Parathyroid adenoma (tissue), 2 donors: ENCODE data around the gene LRP1B.

Experiments used
- H2AFZ ChIP-seq: fragments of 300-600 bp; sonication (generic); one replicate; pipeline ENCODE4 v1.7.0; 2017; ENCODE audit warnings: antibody characterized with exemption, mild to moderate bottlenecking
- H3K27ac ChIP-seq: fragments of 300-600 bp; sonication (generic); one replicate; pipeline ENCODE4 v1.7.0; 2017
- H3K27me3 ChIP-seq: fragments of 300-600 bp; sonication (generic); one replicate; pipeline ENCODE4 v1.7.0; 2017; ENCODE audit warnings: low read length; ENCODE audit not compliant: control insufficient read depth, insufficient read depth
- H3K36me3 ChIP-seq: fragments of 300-600 bp; sonication (generic); one replicate; pipeline ENCODE4 v1.7.0; 2017; ENCODE audit warnings: low read length; ENCODE audit not compliant: control insufficient read depth, insufficient read depth
- H3K4me1 ChIP-seq: fragments of 300-600 bp; sonication (generic); one replicate; pipeline ENCODE4 v1.7.0; 2017; ENCODE audit warnings: control low read depth
- H3K4me2 ChIP-seq: fragments of 300-600 bp; sonication (generic); one replicate; pipeline ENCODE4 v1.7.0; 2017; ENCODE audit warnings: low read length
- H3K4me3 ChIP-seq: fragments of 300-600 bp; sonication (generic); one replicate; pipeline ENCODE4 v1.7.0; 2017; ENCODE audit warnings: low read depth, low read length
- H3K79me2 ChIP-seq: fragments of 300-600 bp; sonication (generic); one replicate; pipeline ENCODE4 v1.7.0; 2017; ENCODE audit warnings: control low read depth
- H3K9ac ChIP-seq: fragments of 300-600 bp; sonication (generic); one replicate; pipeline ENCODE4 v1.7.0; 2017; ENCODE audit warnings: mild to moderate bottlenecking
- H3K9me3 ChIP-seq: fragments of 300-600 bp; sonication (generic); one replicate; pipeline ENCODE4 v1.7.0; 2017; ENCODE audit warnings: low read length; ENCODE audit not compliant: control insufficient read depth
- CTCF ChIP-seq: fragments of 300-600 bp; sonication (generic); IDR thresholded peaks from one replicate; pipeline ENCODE4 v1.7.0; 2017; ENCODE audit warnings: antibody characterized with exemption, mild to moderate bottlenecking
- donor health status: primary hyperparathyroidism.

LRP1B gene

DNA sequence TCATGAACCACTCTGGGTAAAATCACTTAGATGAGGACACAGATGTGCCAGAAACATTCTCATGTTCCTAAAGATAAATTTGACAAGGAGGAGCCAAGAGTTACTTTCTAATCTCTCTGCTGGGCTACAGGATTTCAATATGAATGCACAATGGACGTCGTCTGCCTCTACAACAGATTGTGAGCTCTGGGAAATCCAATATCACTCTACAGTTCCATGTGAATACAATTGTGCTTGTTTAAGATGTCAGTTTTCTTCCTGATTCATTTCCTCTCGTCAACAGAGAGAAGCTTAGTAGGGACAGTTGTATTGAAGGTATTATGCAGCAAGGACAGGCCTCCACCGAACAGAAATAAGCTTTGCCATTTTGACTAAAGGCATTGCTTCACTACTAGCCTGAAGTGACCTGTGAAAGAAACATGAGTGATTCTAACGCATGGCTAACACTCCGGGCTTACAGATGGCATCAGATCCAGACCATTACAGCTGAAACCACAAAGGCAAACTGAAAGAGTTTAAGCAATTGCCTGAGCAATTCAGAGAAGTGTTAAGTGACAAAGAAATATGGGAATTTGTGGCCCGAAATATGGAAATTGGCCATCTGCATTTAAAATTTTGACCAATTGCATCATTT is 1591.5 kb downstream of the LRP1B start:
- no peak overlapping the region for H3K4me2 ChIP-seq

GRCh38 chr2:140529706-140530105 is 1601.1 kb downstream of the LRP1B start:
- Histone ChIP-seq H3K9me3 (no peaks in the 10 kb centered on the region), H3K4me1 (no peaks in the 10 kb centered on the region), H3K4me3 (no peak overlapping the region), H3K9ac (no peak overlapping the region), H3K27ac (no peak overlapping the region), H3K79me2 (no peaks in the 10 kb centered on the region), H3K36me3 (no peaks in the 10 kb centered on the region), H3K27me3 (no peaks in the 10 kb centered on the region), H2AFZ (no peak overlapping the region), H3K4me2 (no peak overlapping the region)
- no peak for TF ChIP-seq CTCF

More for the DNA sequence above, 1591.5 kb downstream of the LRP1B start:
- Histone ChIP-seq H3K4me1 (no peaks in the 10 kb centered on the region), H3K9me3 (no peaks in the 10 kb centered on the region), H3K4me3 (no peak overlapping the region), H3K27ac (no peak overlapping the region), H2AFZ (no peak overlapping the region), H3K79me2 (no peaks in the 10 kb centered on the region), H3K9ac (no peak overlapping the region), H3K27me3 (no peaks in the 10 kb centered on the region), H3K36me3 (no peaks in the 10 kb centered on the region)
- no peak for TF ChIP-seq CTCF

GRCh38 chr2:140528982-140529381 is 1601.8 kb downstream of the LRP1B start:
- Histone ChIP-seq H2AFZ (no peak overlapping the region), H3K79me2 (no peaks in the 10 kb centered on the region), H3K4me1 (no peaks in the 10 kb centered on the region), H3K27ac (no peak overlapping the region), H3K4me3 (no peak overlapping the region), H3K4me2 (no peak overlapping the region), H3K9ac (no peak overlapping the region), H3K36me3 (no peaks in the 10 kb centered on the region), H3K9me3 (no peaks in the 10 kb centered on the region), H3K27me3 (no peaks in the 10 kb centered on the region)
- TF ChIP-seq CTCF, result no peak

DNA sequence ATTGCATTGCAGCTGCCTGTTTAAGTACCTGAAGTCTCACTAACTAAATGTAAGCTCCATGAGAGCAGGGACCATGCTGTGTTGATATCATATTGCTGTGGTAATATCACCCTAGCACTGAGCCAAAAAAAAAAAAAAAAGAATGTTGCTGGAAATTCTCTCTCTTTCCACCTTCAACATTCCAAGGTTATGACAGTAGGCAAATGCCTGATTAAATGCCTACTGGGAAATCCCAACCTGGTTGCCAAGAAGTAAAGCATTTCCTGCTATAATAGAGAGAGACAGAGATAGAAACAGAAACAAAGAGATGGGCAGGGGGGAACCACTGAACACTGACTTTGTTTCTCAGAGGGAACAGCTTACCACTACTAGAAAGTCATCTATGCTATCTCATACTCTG is 1604.2 kb downstream of the LRP1B start:
- H3K9ac ChIP-seq, result no peak overlapping the region
- H2AFZ ChIP-seq, result no peak overlapping the region
- H3K4me2 ChIP-seq, result no peak overlapping the region
- H3K79me2 ChIP-seq, result no peaks in the 10 kb centered on the region
- no peak for TF ChIP-seq CTCF
- no peak overlapping the region for H3K4me3 ChIP-seq
- H3K36me3 ChIP-seq, result no peaks in the 10 kb centered on the region
- H3K27ac ChIP-seq, result no peak overlapping the region
- H3K9me3 ChIP-seq, result no peaks in the 10 kb centered on the region
- H3K27me3 ChIP-seq, result no peaks in the 10 kb centered on the region
- H3K4me1 ChIP-seq, result no peaks in the 10 kb centered on the region

- Histone ChIP-seq H3K27me3 (no peaks in the 10 kb centered on the region), H3K4me2 (no peak overlapping the region), H3K36me3 (no peaks in the 10 kb centered on the region), H3K4me1 (no peaks in the 10 kb centered on the region), H3K79me2 (no peaks in the 10 kb centered on the region), H3K9ac (no peak overlapping the region), H3K9me3 (no peaks in the 10 kb centered on the region), H3K27ac (no peak overlapping the region), H2AFZ (no peak overlapping the region), H3K4me3 (no peak overlapping the region)
- no peak for TF ChIP-seq CTCF
Measured at GRCh38 chr2:140512106-140512505, 1618.7 kb downstream of the LRP1B start.
